ENCODE measurements around the gene VPS39.

The VPS39 gene

GRCh38 chr15:42146551-42147430 is 61.3 kb downstream of the VPS39 start:
- no peak for DNase-seq (ENCODE audit: low read depth in 1 of 2, low spot score in 1 of 2)

- no peak for DNase-seq (ENCODE audit: low read depth in 1 of 2, low spot score in 1 of 2)
Measured at GRCh38 chr15:42145546-42146455, 62.3 kb downstream of the VPS39 start.

- DNase-seq (ENCODE audit: low read depth in 1 of 2, low spot score in 1 of 2): no peak
Measured at GRCh38 chr15:42144841-42145375, 63.2 kb downstream of the VPS39 start.

GRCh38 chr15:42143866-42144625 is 64.1 kb downstream of the VPS39 start:
- DNase-seq (ENCODE audit: low read depth in 1 of 2, low spot score in 1 of 2): no peak

- DNase-seq (ENCODE audit: low read depth in 1 of 2, low spot score in 1 of 2): no peak
Measured at GRCh38 chr15:42143356-42143755, 64.7 kb downstream of the VPS39 start.

GRCh38 chr15:42141795-42142667 is 66.1 kb downstream of the VPS39 start:
- no peak for DNase-seq (ENCODE audit: low read depth in 1 of 2, low spot score in 1 of 2)

- no peak for DNase-seq (ENCODE audit: low read depth in 1 of 2, low spot score in 1 of 2)
Measured at GRCh38 chr15:42141246-42141645, 66.9 kb downstream of the VPS39 start.

GRCh38 chr15:42140383-42141070 is 67.6 kb downstream of the VPS39 start:
- DNase-seq (ENCODE audit: low read depth in 1 of 2, low spot score in 1 of 2): no peak

- DNase-seq (ENCODE audit: low read depth in 1 of 2, low spot score in 1 of 2): no peak
Measured at GRCh38 chr15:42139596-42139995, 68.5 kb downstream of the VPS39 start.

- DNase-seq (ENCODE audit: low read depth in 1 of 2, low spot score in 1 of 2): no peak
Measured at GRCh38 chr15:42138968-42139386, 69.1 kb downstream of the VPS39 start.

- no peak for DNase-seq (ENCODE audit: low read depth in 1 of 2, low spot score in 1 of 2)
Measured at GRCh38 chr15:42138411-42138810, 69.7 kb downstream of the VPS39 start.

GRCh38 chr15:42137461-42138261 is 70.4 kb downstream of the VPS39 start:
- DNase-seq (ENCODE audit: low read depth in 1 of 2, low spot score in 1 of 2): no peak

- DNase-seq (ENCODE audit: low read depth in 1 of 2, low spot score in 1 of 2): no peak
Measured at GRCh38 chr15:42136513-42136912, 71.6 kb downstream of the VPS39 start.

GRCh38 chr15:42135351-42135750 is 72.8 kb downstream of the VPS39 start:
- DNase-seq (ENCODE audit: low read depth in 1 of 2, low spot score in 1 of 2): no peak

GRCh38 chr15:42134617-42135245 is 73.4 kb downstream of the VPS39 start:
- no peak for DNase-seq (ENCODE audit: low read depth in 1 of 2, low spot score in 1 of 2)

GRCh38 chr15:42133886-42134502 is 74.1 kb downstream of the VPS39 start:
- peak; percentile 9 to 13 for DNase-seq (ENCODE audit: low read depth in 1 of 2, low spot score in 1 of 2)

GRCh38 chr15:42133356-42133755 is 74.7 kb downstream of the VPS39 start:
- no peak for DNase-seq (ENCODE audit: low read depth in 1 of 2, low spot score in 1 of 2)
